HG03521 (cell line): ENCODE results near the gene PCLO.
"Not testable (repeated sequence)": the region's sequence is repeated elsewhere in the genome, so short reads cannot be mapped to it uniquely, and the experiment has no call there.

Experiments
- ATAC-seq: cut with Tn5 transposase; IDR thresholded peaks from one replicate; pipeline ENCODE4 v1.9.1; 2021; ENCODE audit warnings: mild to moderate bottlenecking, moderate library complexity; ENCODE audit not compliant: unreplicated experiment

The PCLO gene

GRCh38 chr7:82975811-82976468 lies 186.7 kb downstream of the PCLO start:
- ATAC-seq: no peak

DNA sequence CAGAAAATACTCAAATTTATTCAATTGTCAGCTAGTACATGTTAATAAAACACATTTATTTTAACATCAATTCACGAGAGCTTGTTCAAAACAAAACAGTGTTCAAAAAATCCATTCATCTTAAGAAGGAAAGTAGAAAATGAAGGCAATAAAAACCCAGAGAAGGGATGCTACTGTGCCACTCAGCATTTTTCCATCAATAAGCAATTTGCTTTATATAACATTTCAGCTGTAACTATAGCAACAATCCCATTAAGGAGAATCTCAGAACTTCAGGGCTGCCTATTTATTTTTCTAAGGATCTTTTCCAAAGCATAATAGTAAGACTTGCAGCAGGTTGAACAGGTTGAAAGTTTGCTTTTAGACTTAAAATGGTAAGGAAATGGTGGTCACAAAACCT lies 190.5 kb downstream of the PCLO start:
- no peak for ATAC-seq

GRCh38 chr7:82965088-82966036 lies 197.3 kb downstream of the PCLO start:
- ATAC-seq: no peak

DNA sequence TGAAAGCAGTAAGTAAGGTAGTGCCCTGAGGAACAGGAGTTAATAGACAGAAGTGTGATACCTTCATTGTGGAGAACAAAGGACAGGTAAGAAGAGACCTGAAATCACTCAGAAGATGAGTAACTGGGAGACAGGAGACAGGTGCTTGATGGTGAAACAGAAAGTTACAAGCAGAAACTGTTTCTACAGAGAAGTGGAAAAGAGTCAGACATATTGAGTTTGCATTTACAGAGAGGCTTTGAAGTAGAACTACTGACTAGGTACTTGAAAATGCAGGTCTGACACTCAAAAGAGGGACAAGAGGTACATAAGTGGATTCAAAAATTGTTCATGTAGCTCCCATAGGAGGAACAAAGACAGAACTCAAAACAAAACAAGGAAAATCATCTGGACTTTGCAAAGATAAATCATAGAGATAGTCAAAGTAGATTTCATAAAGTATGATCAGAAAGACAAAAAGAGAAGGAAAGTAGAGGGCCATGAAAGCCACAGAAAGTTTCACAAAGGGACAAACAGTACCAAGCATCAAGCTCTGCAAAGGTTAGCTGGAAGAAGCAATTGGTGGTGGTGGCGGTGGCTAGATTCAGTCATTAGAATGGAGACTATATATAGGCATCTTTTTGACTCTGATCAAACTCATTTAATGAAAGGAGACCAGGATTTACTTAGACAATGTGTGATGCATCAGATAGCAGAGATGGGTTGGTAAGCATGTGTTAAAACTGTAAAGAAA lies 198.4 kb downstream of the PCLO start:
- no peak for ATAC-seq

GRCh38 chr7:82961240-82961639 lies 201.4 kb downstream of the PCLO start:
- no peak for ATAC-seq

DNA sequence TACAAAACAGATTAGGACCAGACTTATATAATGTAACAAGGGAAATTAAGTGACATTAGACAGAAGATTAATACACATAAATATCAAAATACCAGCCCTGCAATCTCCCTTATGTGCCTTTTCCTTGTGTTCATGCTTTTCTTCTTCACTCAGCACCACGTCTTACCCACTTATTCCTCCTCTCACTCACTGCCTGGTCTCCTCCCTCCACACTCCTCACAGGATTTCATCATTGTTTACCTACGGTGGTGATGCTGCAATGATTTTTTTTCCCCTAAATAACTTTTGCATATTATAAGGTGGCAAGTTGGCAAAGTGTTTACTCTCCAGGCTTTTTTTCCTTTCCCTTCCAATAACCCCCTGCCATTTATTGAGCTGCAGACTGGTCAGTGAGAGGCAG lies 203.2 kb downstream of the PCLO start:
- ATAC-seq: no peak

- ATAC-seq: no peak
Observed at GRCh38 chr7:82957521-82957920, 205.2 kb downstream of the PCLO start.

- ATAC-seq: no peak
Observed at GRCh38 chr7:82953324-82954027, 209.2 kb downstream of the PCLO start.

GRCh38 chr7:82950436-82950835 lies 212.2 kb downstream of the PCLO start:
- no peak for ATAC-seq

DNA sequence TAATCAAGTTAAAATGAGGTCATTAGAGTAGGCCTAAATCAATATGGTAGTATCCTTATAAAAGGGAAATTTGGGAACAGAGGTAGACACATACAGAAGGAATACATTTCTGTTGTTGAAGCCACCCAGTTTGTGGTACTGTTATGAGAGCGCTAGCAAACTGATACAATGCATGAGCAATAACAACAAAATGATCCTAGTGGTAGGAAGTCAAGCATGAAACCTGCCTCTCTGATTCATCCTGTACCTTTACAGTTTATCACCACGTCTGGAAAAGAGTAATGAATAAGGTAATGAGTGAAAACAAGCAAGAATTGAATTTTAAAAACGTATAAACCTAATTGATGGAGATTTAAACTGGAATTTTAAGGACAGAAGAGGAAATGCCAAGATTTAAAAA lies 217.2 kb downstream of the PCLO start:
- no peak for ATAC-seq

GRCh38 chr7:82945056-82945455 lies 217.6 kb downstream of the PCLO start:
- no peak for ATAC-seq

DNA sequence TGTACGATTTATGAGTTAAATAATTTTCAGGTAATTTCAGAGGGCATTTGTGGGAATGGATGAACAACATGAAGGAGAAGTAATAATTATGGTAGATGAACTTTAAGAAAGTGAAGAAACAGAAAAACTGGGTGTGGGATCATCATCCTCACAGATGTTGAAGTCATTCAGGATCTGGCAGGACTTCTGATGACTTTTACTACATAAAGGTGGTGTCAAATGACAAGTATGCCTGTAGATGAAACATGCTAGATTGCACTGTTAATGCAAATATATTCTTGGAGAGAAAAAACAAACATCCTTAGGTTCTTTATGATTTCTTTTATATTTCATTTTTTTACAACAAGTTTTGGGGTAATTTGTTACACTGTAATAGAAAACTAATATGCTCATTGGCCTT lies 230.2 kb downstream of the PCLO start:
- no peak for ATAC-seq

DNA sequence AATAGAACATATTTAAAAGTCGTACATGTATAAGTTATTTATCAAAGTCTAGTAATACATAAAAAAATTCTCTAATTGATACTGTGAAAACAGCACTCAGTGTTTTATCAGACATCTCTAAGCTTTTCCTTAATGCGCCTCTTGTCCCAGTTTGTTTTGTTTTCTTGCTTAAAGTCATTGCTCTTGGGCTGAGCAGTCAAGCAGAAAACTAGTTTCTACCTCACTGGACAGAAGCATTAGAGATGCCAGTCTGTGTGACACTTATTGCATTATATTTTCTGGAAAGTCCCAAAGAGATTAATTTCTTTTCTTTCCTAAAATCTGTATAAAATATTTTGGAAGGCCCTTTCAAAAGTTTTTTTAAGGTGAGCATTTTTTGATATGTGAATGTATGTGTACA lies 236.2 kb downstream of the PCLO start:
- no peak for ATAC-seq

- no peak for ATAC-seq
Observed at GRCh38 chr7:82925331-82925730, 237.4 kb downstream of the PCLO start.

DNA sequence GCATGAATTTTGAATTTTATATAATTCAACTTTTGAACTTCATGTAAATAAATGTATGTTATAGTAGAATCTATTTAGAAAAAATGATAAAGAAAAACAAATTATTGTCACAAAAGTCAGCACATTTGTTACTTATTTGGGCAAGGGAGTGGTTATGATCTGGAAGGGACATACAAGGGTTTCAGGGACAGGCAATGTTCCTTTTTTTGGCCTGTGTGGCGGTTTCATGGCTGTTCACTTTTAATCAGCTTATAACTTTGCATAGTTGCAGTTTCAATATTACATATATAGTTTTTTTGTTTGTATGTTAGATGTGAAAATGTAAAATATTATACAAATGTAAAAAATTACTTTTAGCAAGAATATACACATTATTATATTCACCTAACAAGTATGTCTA lies 256.2 kb downstream of the PCLO start:
- no peak for ATAC-seq

GRCh38 chr7:82904871-82905270 lies 257.8 kb downstream of the PCLO start:
- no peak for ATAC-seq

- not testable (repeated sequence) for ATAC-seq
Observed at GRCh38 chr7:82901098-82901497, 261.6 kb downstream of the PCLO start.

DNA sequence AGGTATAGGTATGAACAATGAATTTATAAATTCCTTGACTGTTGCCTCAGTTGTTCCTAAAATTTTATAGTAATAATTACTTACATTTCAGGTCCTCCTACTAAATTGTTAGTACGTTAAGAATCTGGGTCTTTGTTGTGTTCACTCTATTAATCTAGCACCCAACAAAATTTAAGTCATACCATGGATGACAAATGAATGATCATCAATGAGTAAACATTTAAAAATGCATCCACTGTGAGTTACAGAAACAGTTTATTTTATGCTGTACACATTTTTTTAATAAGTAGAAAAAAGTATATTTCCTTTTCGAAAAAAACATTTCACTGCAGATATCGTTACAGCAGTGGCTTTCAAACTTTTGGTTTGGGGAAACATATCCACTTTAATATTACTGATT lies 265.2 kb downstream of the PCLO start:
- no peak for ATAC-seq

DNA sequence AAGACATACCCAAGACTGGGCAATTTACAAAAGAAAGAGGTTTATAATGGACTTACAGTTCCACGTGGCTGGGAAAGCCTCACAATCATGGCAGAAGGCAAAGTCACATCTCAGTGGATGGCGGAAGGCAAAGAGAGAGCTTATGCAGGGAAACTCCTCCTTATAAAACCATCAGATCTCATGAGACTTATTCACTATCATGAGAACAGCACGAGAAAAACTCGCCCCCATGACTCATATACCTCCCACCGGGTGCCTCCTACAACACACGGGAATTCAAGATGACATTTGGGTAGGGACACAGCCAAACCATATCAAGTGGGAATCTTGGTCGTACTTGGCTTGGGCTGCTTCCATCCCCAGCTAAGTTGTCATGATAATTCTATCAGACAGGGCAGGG lies 268.3 kb downstream of the PCLO start:
- ATAC-seq: not testable (repeated sequence)

GRCh38 chr7:82886324-82886723 lies 276.4 kb downstream of the PCLO start:
- ATAC-seq: no peak

GRCh38 chr7:82865856-82866255 lies 296.8 kb downstream of the PCLO start:
- no peak for ATAC-seq
